Adrenal gland (tissue), 5 donors: ENCODE measurements around the gene SCN3A.

Experiments
- POLR2A ChIP-seq, 2 donors: fragments of 450-650 bp; IDR thresholded peaks; one replicate each; pipeline ENCODE4 v1.6.1; 2017; ENCODE audit warnings: antibody characterized with exemption in 2 of 2, mild to moderate bottlenecking in 2 of 2, moderate library complexity in 1 of 2
- TF ChIP-seq, protein P1 (sequence below), 6 experiments: fragments of 450-650 bp in 4 of 6; fragments of 200-600 bp in 2 of 6; sonication (generic) in 1 of 6; IDR thresholded peaks; 1 replicate in 5 of 6; 2 replicates in 1 of 6; pipeline versions ENCODE4 v1.5.1 to v1.8.0; 2016 to 2021; ENCODE audit warnings: antibody characterized with exemption in 6 of 6, mild to moderate bottlenecking in 2 of 6, moderate library complexity in 1 of 6
- donor health status: DM: no; HTN: no; CAD: no.

DNA sequence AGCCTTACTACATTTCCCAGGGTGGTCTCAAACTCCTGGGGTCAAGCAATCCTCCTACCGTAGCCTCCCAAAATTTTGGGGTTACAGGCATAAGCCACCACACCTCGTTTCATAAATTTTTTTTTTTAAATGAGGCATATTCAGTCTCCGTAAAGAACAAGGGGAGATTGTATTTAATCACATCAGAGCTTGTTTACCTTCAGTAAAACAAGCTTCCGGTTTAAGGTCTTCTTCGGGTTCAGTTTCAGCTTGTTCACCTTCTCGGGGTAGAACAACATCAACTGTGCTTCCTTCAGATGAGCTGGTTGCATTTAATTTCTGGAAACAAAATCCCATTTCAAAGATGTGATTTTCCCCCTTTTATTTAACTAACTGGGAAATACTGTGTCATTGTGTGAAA lies 88.6 kb downstream of the SCN3A start:
- TF ChIP-seq, protein P1, sequence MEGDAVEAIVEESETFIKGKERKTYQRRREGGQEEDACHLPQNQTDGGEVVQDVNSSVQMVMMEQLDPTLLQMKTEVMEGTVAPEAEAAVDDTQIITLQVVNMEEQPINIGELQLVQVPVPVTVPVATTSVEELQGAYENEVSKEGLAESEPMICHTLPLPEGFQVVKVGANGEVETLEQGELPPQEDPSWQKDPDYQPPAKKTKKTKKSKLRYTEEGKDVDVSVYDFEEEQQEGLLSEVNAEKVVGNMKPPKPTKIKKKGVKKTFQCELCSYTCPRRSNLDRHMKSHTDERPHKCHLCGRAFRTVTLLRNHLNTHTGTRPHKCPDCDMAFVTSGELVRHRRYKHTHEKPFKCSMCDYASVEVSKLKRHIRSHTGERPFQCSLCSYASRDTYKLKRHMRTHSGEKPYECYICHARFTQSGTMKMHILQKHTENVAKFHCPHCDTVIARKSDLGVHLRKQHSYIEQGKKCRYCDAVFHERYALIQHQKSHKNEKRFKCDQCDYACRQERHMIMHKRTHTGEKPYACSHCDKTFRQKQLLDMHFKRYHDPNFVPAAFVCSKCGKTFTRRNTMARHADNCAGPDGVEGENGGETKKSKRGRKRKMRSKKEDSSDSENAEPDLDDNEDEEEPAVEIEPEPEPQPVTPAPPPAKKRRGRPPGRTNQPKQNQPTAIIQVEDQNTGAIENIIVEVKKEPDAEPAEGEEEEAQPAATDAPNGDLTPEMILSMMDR (IDR thresholded peaks at IDR 0.05) = no peak
- no peak for TF ChIP-seq POLR2A (IDR thresholded peaks at IDR 0.05)
